Measurements from ENCODE around the gene SLC12A8.
"Not testable (repeated sequence)": the region's sequence is repeated elsewhere in the genome, so short reads cannot be mapped to it uniquely, and the experiment has no call there.

The SLC12A8 gene

DNA sequence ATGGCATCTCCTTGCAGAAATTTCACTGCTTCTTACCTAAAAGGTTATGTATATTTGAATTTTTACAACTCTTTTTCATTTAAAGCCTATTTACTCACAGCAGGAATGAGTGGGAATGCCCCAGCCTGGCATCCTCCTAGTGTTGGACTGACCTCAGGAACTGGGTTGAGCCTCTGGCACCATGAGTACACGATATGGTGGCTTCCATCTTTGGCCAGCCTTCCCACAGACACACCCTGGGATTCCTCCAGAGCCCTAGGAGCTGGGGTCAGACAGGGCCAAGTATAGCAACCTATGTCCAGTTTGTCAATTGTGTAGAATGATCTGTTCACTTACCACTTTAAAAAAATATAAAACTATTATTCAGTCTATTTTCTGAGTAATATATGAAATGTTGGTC lies 99.6 kb downstream of the SLC12A8 start:
- no peak for DNase-seq (ENCODE audit: low read depth in 2 of 2)

DNA sequence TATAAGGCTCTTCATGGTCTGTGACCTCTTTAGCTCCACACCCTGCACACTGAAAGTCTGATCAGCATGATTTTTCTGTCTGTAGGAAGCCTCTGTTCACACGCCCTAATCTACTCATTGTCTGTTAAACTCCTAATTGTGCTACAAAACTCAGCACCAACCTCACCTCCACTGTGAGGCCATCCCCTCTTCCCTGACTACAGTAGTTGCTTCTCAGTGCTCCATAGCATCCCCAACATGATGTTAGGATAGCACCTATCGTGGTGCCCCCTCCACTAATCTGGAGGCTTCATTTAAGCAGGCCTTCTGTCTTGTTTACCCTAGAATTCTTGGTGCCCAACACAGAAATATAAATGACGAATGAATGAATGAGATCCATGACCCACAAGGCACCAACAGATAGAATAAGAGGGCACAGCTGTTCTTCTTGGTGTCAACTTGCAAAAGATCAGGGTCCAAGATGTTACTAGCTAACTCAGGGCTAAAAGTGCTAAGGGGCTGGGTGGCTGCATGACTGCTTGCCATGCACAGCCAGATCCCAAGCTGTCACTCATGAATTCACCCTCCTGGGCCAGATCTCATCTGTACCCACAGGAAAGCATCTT lies 101.6 kb downstream of the SLC12A8 start:
- no peak for DNase-seq (ENCODE audit: low read depth in 2 of 2)

DNA sequence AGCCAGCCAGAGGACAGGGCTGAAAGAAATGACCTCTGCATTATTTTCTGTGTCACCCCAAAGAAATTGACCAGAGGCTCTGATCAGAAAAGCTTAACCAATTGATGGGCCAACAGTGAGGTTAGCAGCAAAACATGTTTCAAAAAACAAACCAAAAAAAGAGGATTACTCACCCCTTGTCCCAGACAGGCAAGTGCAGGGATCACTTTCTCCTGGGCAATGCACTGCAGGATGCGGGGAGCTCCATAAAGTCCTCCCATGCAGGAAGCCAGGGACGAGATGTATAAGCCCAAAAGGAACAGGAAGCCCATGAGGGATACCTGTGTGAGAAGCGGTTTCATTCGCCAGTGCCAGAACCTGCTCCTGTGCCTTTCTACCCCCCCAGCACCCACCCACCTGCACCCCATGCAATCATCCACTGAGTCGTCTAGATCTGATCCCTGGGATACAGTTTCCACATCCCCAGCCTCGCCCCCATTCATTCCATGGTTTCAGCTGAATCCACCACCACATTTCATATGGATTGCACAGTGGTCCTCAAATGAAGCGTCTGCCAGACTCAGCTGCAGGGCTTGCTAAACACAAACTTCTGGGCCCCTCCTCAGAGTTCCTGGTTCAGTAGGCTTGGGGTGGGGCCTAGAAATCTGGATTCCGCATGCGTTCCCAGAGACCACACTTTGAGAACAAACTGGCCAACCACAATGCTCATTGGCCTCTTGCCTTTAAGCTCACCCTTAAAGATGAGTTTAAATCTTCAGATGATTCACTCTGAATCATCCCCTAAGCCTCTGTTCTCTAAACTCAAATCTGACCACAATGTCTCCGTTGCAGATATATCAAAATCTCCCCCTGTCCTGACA lies 102.3 kb downstream of the SLC12A8 start:
- DNase-seq (ENCODE audit: low read depth in 2 of 2), result no peak

DNA sequence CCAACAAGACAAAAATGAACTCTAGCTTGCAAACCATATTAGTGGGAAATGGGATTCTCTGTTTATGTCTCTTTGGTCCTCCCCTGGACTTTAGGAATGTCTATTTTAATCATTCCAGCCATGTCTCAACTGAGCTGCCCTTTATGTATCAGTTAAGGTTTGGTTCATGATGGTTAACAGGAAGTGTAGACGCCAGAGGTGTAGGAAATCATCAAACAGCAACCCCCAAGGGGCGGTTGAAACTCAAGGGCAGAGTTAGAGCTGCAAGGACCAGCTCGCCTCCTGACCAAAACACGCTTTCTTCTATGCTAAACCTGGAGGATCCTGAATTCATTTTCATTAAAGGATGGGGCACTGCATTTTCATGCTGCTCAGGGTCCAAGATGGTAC lies 103.0 kb downstream of the SLC12A8 start:
- DNase-seq (ENCODE audit: low read depth in 2 of 2), result no peak

DNA sequence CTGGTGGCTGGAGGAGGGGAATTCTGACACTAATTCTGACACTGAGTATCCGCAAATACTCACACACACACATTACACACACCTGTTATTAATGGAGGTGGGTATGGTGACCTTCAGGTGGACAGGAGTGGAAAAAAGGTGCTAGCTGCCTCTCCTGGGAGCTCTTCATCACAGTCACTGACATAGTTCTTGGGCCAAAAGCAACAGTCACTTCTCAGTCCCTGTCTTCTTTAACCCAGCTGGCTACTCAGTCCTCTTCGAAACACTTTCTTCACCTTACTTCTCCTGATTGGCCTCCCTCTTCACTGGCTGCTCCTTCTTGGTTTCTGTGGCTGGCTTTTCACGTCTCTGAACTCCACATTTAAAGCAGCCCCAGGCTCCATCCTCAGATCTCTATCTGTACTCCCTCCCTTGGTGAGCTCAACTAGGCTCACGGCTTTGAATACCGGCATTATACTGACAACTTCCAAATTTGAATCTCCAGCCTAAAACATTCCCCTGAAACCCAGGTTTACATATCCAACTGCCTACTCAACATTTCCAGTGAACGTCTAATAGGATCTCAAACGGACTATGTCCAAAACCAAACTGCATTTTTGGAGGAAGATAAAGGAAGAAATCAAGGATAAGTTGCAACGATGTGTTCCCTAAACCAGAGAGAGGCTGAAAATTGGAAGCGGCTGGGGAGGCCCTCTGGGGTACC lies 103.6 kb downstream of the SLC12A8 start:
- DNase-seq (ENCODE audit: low read depth in 2 of 2), result no peak

DNA sequence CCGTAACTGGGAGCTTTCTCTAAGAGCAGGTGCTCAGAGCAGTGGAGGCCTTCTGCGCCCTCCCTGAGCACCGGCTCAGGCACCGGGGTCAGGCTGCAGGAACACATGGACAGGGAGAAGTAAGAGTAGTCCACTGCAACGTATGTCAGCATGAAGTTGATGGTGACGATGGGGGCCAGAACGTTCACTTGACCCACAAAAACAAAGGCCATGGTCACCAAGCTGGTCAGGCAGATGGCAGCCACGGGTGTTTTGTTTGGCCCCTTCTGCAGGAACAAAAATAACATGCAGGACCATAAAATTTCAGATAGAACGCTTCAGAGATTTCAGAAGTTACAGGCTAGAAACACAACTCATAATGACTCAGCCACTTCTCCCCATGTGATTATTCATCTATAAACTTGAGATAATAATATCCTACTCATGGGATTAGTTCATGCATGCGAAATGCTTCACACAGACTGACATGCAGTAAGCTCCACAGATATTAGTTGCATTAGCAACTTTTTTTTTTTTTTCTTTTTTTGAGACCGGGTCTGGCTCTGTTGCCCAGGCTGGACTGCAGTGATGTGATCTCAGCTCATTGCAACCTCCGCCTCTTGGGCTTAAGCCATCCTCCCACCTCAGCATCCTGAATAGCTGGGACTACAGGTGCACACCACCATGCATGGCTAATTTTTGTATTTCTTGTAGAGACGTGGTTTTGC lies 104.5 kb downstream of the SLC12A8 start:
- DNase-seq (ENCODE audit: low read depth in 2 of 2), result no peak

DNA sequence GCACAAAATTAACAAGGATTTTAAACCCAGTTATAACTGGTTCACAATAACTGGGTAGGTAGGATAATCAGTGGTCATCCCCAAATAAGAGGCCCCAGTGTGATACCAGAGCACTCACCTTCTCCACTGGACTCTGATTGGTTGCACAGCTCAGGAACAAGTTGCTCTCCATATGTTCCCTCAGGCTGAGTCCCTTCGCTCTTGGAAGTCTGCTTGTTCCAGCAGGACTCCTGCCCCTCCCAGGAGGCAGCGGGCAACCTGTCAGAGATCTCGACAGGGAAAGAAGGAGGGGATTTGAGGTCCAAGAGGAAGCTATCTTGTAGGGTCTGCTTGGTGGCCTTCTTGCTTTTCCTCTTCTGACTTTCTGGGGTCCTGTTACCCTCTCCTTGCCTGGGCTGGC lies 105.2 kb downstream of the SLC12A8 start:
- no peak for DNase-seq (ENCODE audit: low read depth in 2 of 2)

DNA sequence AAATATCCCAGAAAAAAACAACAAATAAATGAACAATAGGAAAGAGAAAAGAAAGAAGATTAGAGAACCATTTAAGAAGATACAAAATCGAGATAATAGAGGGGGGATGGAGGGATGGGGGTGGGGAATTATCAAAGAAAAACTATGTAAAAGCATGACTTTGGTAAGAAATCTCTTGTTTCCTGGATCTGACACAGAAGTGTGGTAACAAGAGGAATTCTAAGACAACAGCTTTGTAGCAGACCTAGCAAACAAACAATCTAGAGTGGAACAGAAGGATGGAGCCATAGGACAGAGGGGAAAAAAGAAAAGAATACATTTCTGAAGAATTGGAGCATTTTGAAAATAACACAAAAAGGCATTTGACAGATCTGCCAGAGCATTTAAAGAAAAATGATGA lies 107.4 kb downstream of the SLC12A8 start:
- DNase-seq (ENCODE audit: low read depth in 2 of 2), result no peak

DNA sequence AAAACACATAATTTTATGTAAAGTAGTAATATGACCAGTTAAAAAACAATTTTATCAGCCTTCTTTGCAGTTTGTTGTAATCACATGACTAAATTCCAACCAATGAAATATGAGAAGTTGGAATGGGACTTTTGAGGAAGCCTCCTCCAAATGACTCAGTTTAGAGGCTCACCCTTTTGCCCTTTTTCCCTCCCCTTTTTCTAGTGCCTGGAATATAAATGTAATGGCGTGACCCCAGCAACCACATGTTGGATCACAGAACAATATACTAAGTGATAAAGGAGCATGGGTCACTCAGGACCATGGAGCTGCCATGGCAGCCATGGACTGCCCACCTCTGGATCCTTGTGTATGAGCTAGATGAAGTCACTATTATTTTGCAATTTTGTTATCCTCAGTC lies 107.9 kb downstream of the SLC12A8 start:
- DNase-seq (ENCODE audit: low read depth in 2 of 2), result no peak

DNA sequence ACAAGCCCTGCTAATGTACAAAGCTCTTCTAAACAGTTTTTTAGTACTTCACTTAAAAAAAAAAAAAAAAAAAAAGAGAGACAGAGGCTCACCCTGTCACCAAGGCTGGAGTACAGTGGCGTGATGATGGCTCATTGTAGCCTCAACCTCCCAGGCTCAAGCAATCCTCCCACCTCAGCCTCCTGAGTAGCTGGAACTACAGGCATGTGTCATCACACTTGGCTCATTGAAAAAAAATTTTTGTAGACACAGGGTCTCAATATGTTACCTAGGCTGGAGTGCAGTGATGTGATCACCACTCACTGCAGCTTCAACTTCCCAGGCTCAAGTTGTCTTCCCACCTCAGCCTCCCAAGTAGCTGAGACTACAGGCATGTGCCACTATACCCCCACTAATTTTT lies 109.1 kb downstream of the SLC12A8 start:
- no peak for DNase-seq (ENCODE audit: low read depth in 2 of 2)

DNA sequence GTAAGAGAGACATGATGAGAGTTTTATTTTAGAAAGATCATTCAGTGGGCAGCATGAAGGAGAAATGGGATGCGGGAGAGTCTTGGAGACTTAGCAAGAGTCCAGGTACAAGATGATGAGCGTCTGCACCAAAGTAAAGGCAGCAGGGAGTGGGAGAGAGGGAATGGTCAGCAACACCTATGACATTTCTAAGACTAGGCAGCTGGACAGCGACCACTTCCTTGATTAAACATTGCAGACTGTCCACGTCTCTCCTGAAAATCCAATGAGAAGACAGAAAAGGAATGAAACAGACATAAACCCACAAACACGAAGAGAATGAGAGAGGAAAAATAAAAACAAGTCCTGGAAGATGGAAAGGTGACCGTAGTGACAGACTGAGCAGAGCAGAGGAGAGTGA lies 110.1 kb downstream of the SLC12A8 start:
- DNase-seq (ENCODE audit: low read depth in 2 of 2), result no peak

DNA sequence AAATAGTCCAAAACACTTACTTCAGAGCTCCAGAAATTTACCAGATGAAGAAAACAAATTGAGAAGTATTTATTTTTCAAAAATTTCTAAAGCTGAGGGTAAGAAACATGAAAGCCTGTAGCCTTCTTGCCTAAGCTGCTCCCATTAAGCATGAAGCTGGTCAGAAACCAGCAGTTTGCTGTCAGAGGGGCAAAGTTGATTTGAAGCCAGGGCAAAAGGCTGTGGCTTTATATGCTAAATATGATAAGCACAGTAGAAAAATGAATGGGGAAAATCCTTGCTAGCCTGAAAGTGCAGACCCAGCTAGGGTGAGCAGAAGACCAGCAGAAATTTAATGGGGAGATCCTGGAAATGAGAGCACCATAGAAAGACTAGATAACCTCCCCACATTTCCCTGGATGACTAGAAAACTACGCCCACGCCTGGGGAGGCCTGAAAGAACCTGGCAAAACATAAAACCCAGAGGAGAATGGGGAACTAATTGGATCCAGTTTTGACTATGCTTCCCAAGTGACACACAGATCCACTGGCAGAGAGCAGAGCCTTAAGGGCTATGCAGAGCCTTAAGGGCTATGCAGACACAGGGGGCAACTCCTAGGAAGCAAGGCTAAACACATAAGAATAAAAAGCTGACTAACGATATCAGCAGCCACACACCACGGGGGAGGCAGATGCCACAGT lies 113.8 kb downstream of the SLC12A8 start:
- no peak for DNase-seq (ENCODE audit: low read depth in 2 of 2)

DNA sequence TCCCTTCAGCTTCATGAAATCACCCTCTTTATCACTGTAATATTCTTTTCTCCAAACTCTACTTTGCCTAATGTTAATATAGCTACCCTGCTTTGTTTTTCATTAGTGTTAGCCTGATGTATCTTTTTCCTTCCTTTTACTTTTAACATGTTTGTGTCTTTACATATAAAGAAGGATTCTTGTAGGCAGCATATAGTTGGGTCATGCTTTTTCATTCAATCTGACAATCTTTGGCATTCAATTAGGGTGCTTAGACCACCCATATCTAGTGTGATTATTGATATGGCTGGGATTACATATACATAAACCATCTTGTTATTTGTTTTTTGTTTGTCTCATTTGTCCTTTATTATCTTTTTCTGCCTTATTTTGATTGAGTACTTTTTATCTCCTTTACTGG lies 121.9 kb downstream of the SLC12A8 start:
- no peak for DNase-seq (ENCODE audit: low read depth in 2 of 2)

DNA sequence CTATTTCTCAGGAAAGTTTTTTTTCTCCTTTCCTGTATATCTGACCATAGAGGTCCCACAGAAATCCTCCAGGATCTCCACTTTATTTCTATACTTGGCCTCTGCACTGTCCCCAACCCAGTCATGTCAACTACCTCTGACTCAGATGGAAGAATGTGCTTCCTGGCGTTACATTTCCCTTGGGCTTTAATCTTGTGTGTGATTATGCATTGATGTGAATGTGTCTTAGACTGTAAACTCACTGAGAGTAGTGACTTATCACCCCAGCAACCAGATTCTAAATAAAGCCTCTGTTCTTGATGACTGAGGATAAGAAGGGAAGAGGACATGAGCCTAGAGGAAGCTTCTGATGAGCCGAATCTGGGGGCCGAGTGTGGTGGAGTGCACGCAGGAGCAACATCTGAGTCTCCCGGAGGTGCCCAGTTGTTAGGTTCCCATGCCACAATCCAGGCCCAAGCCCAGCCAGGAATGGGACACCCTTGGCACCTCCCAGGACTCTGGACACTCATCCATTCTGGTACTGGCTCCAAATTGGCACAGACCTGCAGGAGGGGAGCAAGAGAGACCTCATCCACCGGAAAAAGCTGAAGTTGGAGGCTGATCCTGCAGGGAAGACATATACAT lies 124.7 kb downstream of the SLC12A8 start:
- DNase-seq (ENCODE audit: low read depth in 2 of 2), result no peak

DNA sequence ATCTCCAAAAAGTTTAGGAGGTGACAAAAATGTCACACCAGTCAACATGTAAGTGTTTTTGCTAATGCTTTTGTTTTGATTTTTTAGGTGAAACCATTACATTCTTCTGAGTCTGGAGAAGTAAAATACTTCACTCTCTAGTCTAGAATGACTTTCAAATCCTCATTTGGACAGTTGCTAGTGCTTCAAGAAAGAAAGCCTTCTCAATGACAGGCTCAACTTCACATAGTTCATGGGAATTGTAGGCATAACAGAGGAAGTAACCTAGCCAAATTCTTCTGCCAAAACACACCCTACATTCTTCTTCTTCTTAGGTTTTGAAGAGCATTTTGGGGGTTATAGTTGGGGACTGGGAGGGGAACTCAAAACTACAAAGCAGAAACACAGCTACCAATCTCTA lies 127.4 kb downstream of the SLC12A8 start:
- no peak for DNase-seq (ENCODE audit: low read depth in 2 of 2)

DNA sequence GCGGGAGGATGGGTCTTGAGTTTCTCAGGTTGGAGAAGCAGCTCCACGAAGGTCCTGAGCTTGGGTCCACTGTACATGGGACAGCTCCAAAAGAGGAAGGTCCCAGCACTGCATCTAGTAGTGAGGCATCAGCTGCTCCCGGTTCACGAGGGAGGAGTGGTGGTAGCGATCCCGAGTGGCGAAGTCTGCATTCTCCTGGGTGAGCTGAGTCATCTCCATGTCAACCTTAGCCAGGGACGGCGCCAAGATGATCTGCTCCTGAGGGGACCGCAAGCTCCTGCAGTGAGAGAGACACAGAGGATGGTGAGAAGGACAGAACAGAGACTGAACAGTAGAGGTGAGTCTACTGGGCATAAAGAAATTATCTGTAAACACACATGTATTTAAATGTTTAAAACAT lies 128.8 kb downstream of the SLC12A8 start:
- no peak for DNase-seq (ENCODE audit: low read depth in 2 of 2)

DNA sequence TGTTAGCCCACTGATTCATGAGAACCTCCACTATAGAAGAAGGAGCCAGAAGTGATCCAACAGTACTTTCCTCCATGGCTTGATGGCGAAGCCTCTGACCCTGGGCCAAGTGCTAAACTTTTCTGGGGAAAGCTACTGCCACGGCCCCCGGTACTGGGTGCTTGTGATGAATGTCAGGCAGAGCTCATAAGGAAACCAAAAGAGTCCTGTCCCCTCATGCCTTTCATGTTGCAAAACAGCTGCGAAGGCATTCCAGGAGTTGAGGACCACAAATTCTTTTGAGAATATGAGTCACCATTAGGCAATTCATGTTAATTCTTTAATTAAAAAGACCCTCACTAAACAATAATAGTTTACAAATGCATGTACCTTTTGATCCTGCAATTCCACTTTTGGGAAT lies 130.2 kb downstream of the SLC12A8 start:
- not testable (repeated sequence) for DNase-seq (ENCODE audit: low read depth in 2 of 2)

DNA sequence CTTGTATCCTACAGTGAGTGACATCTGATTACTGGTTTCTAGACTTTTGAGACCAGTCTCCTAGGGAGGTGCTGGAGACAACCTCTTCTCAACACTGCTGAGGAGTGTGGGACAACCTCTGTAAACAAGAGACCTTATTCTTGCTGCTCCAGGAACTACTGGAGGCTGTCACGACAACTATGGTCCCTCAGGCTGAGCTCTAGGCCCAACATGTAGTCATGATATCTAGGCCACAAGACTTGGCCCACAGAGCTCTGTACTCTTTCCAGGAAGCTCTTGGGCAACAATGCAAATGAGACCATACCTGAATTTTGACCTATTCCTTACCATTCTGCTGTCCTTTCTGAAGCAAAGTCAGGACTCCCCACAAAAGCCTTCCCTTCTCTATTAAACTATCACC lies 132.5 kb downstream of the SLC12A8 start:
- DNase-seq (ENCODE audit: low read depth in 2 of 2), result no peak

DNA sequence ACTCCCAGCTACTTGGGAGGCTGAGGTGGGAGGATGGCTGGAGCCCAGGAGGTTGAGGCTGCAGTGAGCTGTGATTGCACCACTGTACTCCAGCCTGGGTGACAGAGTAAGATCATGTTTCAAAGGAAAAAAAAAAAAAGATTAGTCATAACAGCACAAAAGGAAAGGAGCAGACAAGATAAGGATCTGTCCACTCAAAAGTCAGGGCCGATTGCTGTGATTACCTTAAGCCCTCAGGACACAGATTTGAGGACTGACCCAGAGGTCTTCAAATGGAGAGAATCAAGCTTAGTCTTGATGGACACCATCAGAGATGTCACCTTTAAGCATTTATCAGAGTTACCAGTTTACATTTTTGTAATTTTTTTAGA lies 132.9 kb downstream of the SLC12A8 start:
- no peak for DNase-seq (ENCODE audit: low read depth in 2 of 2)

DNA sequence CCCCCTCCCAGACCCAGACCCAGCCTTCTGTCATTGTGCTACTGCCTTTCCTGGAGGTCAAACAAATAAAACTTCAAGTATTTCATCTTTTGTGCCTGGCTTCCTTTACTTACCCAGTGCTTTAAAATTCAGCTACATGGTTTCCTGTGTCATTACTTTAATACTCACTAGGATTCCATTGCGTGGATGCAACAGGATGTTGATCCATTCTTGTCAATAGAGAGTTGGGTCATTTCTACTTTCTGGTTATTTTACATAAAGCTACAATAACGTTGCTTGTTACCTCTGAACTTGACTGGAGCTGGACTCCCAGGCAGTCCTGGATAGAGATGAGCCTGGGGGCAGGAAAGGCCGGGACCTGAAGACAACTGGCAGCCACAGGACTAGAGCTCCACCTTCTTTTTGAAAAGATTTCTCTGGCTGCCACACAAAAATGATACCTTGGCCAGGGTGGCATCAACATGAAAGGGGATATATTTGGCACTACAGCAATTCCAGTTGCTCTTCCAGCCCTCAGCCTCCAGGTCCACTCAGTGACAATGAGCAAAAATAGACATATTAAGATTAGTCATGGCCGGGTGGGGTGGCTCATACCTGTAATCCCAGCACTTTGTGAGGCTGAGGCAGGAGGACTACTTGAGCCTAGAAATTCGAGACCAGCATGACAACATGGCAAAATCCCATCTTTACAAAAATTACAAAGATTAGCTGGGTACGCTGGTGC lies 133.4 kb downstream of the SLC12A8 start:
- no peak for DNase-seq (ENCODE audit: low read depth in 2 of 2)

DNA sequence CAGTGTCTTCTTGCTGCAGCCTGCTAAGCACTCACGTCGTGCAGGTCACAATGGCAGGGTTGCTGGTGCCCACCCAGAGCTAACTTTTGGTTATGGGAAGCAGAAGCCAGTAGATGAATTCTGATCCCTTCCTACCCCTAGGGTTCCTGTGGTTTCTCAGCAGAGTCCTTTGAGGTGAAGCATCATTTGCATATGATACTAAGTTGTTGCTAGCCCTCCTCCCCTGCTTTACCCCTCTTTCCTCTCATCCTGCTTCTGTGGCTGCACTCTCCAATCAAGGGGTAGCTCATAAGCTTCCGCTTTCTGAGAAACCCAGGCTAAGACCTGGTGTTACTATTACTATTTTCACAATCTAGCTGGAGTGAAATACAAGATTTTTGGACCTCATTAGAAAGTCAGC lies 134.7 kb downstream of the SLC12A8 start:
- DNase-seq (ENCODE audit: low read depth in 2 of 2), result no peak
